HCEC 1CT (cell line): ENCODE data around the gene GABRA6.
"Not testable (repeated sequence)": the region's sequence is repeated elsewhere in the genome, so short reads cannot be mapped to it uniquely, and the experiment has no call there.

Experiments used
- DNase-seq: peaks from one replicate; pipeline ENCODE4 v3.0.0-alpha.2; 2017

The GABRA6 gene

GRCh38 chr5:161685461-161685860, at the start of gene GABRA6:
Gene GABRA6, plus strand, starts transcription at chr5:161685721. Its CDS starts 269 bp downstream, at chr5:161685990.
- no peak for DNase-seq

- DNase-seq, result no peak
Observed at GRCh38 chr5:161637591-161637990, 47.9 kb upstream of the GABRA6 start.

DNA sequence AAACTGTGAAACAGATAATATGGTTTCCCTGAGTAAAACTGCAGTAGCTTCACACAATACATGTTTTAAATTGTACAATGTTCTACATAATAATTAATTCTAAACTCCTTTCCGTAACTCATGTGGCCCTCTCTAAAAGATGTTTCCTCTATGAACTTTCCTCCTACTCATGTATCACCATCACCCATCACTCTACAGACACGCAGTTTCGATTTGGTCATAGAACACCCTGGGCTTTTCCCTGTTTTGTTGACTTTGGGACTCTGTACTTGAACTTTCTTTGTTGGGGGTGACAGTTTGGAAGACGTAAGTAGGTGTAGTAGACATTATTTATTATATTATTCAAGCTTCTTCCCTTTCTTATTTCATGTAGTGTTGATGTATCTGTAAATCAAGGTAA, 44.1 kb upstream of the GABRA6 start:
- DNase-seq, result no peak

- no peak for DNase-seq
Observed at GRCh38 chr5:161645264-161645663, 40.3 kb upstream of the GABRA6 start.

DNA sequence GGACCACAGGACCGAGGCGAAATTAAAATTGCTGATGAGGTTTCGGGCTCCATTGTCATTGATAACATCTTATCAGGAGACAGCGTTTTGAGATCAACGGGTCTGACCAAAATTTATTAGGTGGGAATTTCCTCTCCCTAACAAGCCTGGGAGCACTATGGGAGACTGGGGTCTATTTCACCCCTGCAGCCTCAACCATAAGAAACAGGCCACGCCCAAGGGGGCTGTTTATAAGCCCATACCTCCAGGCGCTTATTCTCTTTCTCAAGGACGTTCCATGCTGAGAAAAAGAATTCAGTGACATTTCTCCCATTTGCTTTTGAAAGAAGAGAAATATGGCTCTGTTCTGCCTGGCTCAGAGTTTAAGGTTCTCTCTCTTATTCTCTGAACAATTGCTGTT, 33.6 kb upstream of the GABRA6 start:
- not testable (repeated sequence) for DNase-seq

- no peak for DNase-seq
Observed at GRCh38 chr5:161660806-161661205, 24.7 kb upstream of the GABRA6 start.

DNA sequence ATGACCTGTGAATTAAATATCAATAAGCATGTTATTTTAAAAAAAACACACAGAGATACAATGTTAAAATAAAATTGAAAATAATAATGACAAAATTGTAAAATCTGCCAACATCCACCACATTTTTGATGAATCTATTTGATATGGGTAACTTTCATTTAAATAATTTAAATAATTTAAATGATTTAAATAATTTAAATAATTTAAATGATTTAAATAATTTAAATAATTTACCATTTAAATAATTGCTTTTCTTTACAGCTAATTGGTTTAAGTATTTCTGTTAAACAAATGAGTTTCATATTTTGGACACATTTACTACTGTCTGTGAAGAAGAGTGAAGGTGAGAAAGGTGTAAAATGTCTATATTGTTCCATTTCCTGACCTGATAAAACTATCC, 22.1 kb upstream of the GABRA6 start:
- DNase-seq, result no peak

DNA sequence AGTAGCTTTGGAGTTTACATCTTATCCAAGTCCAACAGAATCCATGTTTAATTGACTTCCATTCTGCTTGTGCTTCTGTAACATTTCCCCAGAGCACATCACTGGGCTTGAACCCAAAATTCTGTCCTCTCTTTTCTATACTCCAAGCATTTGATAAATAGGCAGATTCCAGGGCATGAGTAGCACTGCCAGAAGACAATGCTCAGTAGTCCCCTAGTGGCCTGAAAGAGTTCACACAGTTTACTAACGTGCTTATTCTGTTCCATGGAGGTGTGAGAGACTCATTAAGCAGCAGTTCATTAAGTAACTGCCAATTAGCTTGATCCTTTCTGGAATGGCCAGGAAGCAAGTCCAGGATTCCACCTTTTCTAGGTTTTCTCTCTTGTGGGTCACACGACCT, 9.4 kb upstream of the GABRA6 start:
- no peak for DNase-seq

- no peak for DNase-seq
Observed at GRCh38 chr5:161686149-161686548, 628 bp downstream of the GABRA6 start.

DNA sequence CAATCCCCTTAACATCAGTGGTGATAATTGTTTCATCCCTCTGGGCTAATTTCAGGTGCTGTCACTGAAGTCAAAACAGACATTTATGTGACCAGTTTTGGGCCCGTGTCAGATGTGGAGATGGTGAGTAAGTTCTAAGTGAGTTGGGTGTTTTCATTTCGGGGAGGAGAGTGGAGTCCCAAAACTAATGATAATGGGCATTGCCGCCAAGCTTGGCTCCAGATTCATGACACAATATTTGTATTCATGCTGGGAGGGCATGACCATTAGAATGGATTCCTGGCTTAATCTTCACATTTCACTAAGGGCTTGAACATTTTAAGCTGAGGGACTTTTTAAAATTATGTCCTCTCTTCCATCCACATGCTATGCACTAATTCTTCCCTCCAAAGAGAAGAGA, 1.4 kb downstream of the GABRA6 start:
- no peak for DNase-seq

- no peak for DNase-seq
Observed at GRCh38 chr5:161687316-161687715, 1.8 kb downstream of the GABRA6 start.

- no peak for DNase-seq
Observed at GRCh38 chr5:161691911-161692310, 6.4 kb downstream of the GABRA6 start.

GRCh38 chr5:161697001-161697400, 11.5 kb downstream of the GABRA6 start:
- DNase-seq, result no peak

DNA sequence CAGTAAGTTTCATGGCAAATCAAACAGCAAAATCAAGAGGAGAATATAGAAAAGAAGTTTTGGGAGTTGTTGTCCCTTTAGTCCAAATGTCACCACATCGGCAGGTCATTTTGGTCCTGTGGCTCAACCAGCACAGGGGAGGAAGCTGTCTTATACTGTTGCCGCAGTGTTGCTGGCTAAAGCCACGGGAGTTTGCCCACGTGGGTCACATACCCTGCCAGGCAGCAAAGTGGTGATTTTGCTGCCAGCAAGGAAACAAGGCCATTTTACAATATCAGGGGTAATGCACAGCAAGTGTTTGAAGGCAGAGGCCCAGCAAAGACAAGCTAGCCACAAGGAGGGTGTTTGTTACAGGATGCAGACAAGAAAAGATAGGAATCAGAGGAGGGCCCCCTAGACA, 14.5 kb downstream of the GABRA6 start:
- no peak for DNase-seq

GRCh38 chr5:161703528-161703927, 18.0 kb downstream of the GABRA6 start:
- no peak for DNase-seq

- DNase-seq, result no peak
Observed at GRCh38 chr5:161707382-161707781, 21.9 kb downstream of the GABRA6 start.

- DNase-seq, result no peak
Observed at GRCh38 chr5:161709239-161709638, 23.7 kb downstream of the GABRA6 start.

DNA sequence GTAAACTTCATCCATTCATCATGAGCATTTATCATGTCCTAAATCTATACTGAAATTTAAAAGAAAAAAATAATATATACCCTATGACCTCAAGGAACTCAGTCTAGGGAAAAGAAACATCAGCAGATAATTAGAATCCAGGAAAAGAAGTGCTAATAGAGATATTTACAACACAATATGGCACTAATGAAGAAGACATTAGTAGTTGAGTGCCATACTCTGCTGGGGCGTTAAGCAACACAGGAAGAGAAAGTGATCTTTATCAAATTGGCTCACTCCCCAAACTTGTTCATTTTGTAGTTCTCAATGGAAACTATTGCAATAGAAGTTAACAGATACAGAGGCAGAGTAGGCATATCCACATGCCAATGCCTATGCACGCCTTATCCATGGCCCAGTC, 27.5 kb downstream of the GABRA6 start:
- DNase-seq, result no peak

GRCh38 chr5:161719157-161719556, 33.6 kb downstream of the GABRA6 start:
- DNase-seq, result no peak

DNA sequence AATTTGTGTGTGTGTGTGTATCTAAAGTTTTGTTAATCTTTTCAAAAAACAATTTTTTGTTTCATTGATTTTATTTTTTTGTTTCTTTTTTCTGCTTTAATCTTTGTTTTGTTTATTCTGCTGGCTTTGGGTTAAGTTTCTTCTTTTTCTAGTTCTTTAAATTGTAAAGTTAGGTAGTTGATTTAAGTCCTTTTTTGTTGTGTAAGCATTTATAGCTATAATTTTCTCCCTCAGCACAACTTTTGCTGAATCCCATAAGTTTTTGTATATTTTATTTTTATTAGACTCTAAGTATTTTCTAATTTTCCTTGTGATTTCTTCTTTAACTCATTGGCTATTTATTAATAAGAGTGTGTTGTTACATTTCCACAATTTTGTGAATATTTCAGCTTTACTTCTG, 34.9 kb downstream of the GABRA6 start:
- no peak for DNase-seq

DNA sequence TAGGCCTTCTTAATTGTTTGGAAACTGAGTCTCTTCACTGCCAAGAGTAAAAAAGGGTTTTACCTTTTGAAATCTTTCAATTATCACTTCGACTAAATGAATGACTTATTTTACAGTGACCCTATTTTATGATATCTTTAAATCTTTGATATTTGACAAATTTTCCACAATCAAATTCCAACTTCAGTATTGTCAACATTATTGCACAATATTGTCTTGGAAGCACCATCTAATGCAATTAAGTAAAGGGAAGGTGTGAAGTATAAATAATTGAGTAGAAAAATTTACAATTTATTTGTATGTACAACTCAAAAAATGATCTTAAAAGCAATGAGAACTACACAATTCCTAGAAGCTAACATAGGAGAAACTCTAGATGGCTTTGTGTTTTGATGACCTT, 49.2 kb downstream of the GABRA6 start:
- DNase-seq, result no peak

DNA sequence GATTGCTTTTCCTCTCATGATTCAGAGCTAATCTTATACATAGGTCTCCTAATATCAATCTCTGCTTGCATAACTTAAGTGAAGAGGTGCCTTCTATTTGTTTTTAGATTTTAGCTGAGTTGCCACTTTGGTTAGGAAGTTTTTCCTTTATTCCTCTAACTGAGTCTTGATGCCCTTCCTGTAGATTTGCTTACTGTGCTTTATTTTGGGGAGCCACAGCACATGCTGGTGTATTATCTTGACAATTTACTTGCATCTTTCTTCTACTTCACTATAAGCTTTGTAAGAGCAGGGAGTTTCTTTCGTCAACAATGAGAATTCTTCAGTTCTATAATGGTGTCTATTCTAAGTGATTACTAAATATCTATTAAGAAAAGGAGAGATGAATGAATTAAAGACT, 54.9 kb downstream of the GABRA6 start:
- DNase-seq, result no peak

DNA sequence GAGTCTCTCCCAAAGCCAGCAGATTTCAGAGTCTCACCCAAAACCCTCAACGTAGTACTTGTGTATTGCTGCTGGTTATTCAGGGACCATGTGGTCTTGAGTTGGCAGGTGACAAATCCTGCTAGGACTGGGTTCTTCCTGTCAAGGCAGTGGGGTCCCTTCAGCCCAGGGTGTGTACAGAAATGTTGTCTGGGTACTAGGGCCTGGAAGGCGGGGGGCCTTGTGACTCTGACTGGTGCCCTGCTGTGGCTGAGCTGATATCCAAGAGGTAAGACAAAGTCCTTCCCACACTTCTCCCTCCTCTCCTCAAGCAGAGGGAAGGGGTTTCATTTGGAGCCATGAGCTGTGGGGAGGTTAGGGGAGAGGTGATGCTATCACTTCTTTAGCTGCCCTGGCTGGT, 58.8 kb downstream of the GABRA6 start:
- no peak for DNase-seq

- no peak for DNase-seq
Observed at GRCh38 chr5:161745392-161745791, 59.9 kb downstream of the GABRA6 start.

- DNase-seq, result no peak
Observed at GRCh38 chr5:161751265-161751664, 65.7 kb downstream of the GABRA6 start.
